ENCODE results near the gene DVL1. TPM values are rescaled to one million over a fixed set of nuclear protein-coding genes. Genes with fewer than 3 reads are reported as not detected.

The DVL1 gene
- total RNA-seq, 1 donor from 2014 or later: 55.0 TPM

DNA sequence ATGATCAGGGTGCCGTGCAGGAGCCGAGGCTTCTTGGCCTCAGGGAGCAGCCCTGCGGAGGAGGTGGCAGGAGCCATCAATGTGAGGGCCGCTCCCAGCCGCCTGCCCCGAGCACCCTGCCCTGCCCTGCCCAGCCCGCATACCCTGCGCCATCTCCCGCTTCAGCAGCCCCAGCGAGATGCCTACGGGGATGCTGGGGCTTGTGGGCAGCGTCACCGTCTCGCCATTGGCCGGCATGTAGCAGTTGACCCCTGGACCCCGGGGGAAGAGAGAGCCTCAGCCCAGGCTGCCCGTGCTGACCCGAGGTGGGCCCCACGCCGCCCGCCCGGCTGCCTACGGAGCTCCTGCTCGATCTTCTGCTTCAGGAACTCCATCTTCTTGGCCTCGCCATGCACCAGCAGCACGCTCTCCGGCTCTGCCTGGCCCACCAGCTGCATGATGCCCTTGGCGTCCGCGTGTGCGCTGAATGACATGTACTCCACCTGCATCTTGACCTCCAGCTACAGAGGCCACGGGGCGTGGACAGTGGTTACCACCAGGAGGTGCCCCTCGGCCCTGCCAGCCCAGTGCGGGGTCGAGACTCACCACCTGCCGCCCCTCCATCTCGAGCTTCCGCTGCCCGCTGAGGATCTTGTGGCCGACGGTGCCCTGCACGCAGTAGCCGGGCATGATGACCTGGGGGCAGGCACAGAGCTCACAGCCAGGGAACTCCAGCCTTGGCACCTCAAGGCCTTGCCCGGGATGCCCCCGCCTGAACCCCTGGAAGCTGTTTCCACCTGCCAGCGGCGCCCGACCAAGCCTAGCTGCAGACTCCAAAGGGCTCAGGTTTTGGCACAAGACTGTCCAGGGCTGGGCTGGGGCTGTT lies 36.5 kb downstream of the DVL1 start:
- H3K9ac ChIP-seq (ENCODE audit: low read length): no peak overlapping the region
- DNase-seq (ENCODE audit: low read depth) (no peak), FAIRE-seq (no peak)
- H3K79me2 ChIP-seq (ENCODE audit: insufficient read depth, low read length): peaks cover 57% of the 10 kb centered on the region
- Mint-ChIP-seq H3K9me3 (ENCODE audit: unreplicated experiment) (no peaks in the 10 kb centered on the region), H3K4me1 (ENCODE audit: low read depth, unreplicated experiment) (peaks cover 6% of the 10 kb centered on the region), H3K36me3 (ENCODE audit: low read depth, unreplicated experiment) (peaks cover 9% of the 10 kb centered on the region), H3K27ac (ENCODE audit: unreplicated experiment) (no peak overlapping the region), H3K27me3 (ENCODE audit: low read depth, unreplicated experiment) (no peaks in the 10 kb centered on the region), H3K4me3 (ENCODE audit: unreplicated experiment) (no peak overlapping the region)
- peaks cover 11% of the 10 kb centered on the region for H3K4me1 ChIP-seq (ENCODE audit: insufficient read depth, low read length)
- peaks cover 14% of the 10 kb centered on the region for H3K36me3 ChIP-seq (ENCODE audit: insufficient read depth, low read length)
- no peaks in the 10 kb centered on the region for H3K9me3 ChIP-seq (ENCODE audit: insufficient read depth, low read depth, low read length)
- H3K4me3 ChIP-seq (ENCODE audit: insufficient read depth, low read depth, low read length): no peak overlapping the region
- H3K27me3 ChIP-seq (ENCODE audit: insufficient read depth, low read length): no peaks in the 10 kb centered on the region
- TF ChIP-seq, protein P1, sequence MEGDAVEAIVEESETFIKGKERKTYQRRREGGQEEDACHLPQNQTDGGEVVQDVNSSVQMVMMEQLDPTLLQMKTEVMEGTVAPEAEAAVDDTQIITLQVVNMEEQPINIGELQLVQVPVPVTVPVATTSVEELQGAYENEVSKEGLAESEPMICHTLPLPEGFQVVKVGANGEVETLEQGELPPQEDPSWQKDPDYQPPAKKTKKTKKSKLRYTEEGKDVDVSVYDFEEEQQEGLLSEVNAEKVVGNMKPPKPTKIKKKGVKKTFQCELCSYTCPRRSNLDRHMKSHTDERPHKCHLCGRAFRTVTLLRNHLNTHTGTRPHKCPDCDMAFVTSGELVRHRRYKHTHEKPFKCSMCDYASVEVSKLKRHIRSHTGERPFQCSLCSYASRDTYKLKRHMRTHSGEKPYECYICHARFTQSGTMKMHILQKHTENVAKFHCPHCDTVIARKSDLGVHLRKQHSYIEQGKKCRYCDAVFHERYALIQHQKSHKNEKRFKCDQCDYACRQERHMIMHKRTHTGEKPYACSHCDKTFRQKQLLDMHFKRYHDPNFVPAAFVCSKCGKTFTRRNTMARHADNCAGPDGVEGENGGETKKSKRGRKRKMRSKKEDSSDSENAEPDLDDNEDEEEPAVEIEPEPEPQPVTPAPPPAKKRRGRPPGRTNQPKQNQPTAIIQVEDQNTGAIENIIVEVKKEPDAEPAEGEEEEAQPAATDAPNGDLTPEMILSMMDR (IDR thresholded peaks at IDR 0.05; ENCODE audit: insufficient read depth, low read depth, low read length): no peak
- TF ChIP-seq EZH2 (IDR thresholded peaks at IDR 0.05; ENCODE audit: insufficient read depth, low read length): no peak
- H3K27ac ChIP-seq (ENCODE audit: low read depth, low read length): no peak overlapping the region
- no peak overlapping the region for H2AFZ ChIP-seq (ENCODE audit: low read depth, low read length)
- H3K4me2 ChIP-seq (ENCODE audit: low read length): no peak overlapping the region
- H4K20me1 ChIP-seq (ENCODE audit: insufficient read depth, low read length): peaks cover 66% of the 10 kb centered on the region

DNA sequence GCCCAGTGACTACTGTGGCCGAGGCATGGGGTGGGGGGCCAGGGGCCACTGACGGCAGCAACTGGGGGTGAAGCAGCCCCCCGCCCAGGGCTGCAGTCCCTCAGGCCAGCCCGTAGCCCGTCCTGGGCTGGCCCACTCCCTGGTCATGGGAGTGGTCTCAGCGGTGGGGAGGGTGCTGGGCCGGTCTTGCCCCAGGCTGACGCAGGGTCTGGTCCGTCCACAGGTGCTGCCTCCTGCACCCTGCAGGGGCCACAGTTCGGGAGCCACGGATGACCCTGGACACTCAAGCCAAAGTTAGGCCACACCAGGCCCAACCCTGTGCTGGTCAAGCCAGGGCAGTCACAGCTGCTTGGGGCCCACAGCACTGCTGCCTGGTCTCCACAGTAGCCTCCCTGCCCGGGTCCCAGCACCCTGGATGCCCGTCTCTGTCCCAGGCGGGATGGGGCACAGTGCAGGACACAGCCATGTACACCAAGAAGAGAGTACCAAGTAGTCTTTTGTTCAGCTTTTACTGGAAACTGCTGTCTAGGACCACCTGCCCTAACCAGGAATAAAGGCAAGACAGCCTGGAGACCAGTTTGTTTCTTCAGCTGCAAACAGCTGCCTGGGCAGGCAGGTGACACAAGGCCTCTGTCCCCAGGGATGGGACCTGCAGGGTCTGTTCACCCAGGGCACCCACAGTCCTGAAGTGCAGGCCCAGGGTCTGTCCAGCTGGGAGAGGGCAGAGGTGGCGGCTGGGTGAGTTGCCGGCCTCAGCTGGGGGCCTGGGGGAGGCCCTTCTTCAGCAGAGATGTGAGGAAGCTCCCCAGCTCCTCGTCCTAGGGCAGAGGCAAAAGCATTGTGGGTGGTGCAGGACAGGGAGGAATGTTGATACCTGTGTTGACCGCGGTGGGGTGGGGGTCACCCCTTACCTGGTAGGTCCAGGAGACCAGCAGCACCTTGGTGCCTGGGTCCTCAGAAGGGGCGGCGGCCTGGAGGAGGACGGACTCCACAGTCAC lies 37.8 kb downstream of the DVL1 start:
- no peak overlapping the region for H3K9ac ChIP-seq (ENCODE audit: low read length)
- H3K4me3 ChIP-seq (ENCODE audit: insufficient read depth, low read depth, low read length): no peak overlapping the region
- TF ChIP-seq, protein P1 (IDR thresholded peaks at IDR 0.05; ENCODE audit: insufficient read depth, low read depth, low read length): no peak
- TF ChIP-seq EZH2 (IDR thresholded peaks at IDR 0.05; ENCODE audit: insufficient read depth, low read length): no peak
- Mint-ChIP-seq H3K4me3 (ENCODE audit: unreplicated experiment) (no peak overlapping the region), H3K9me3 (ENCODE audit: unreplicated experiment) (no peaks in the 10 kb centered on the region), H3K36me3 (ENCODE audit: low read depth, unreplicated experiment) (peaks cover 6% of the 10 kb centered on the region), H3K27me3 (ENCODE audit: low read depth, unreplicated experiment) (no peaks in the 10 kb centered on the region), H3K27ac (ENCODE audit: unreplicated experiment) (peak overlapping the region; percentile 53), H3K4me1 (ENCODE audit: low read depth, unreplicated experiment) (peaks cover 6% of the 10 kb centered on the region)
- H3K36me3 ChIP-seq (ENCODE audit: insufficient read depth, low read length): peaks cover 12% of the 10 kb centered on the region
- peaks cover 60% of the 10 kb centered on the region for H3K79me2 ChIP-seq (ENCODE audit: insufficient read depth, low read length)
- no peak overlapping the region for H2AFZ ChIP-seq (ENCODE audit: low read depth, low read length)
- no peak for DNase-seq (ENCODE audit: low read depth)
- H3K27ac ChIP-seq (ENCODE audit: low read depth, low read length): no peak overlapping the region
- peaks cover 69% of the 10 kb centered on the region for H4K20me1 ChIP-seq (ENCODE audit: insufficient read depth, low read length)
- no peak overlapping the region for H3K4me2 ChIP-seq (ENCODE audit: low read length)
- FAIRE-seq: no peak
- peaks cover 19% of the 10 kb centered on the region for H3K4me1 ChIP-seq (ENCODE audit: insufficient read depth, low read length)
- no peaks in the 10 kb centered on the region for H3K27me3 ChIP-seq (ENCODE audit: insufficient read depth, low read length)
- H3K9me3 ChIP-seq (ENCODE audit: insufficient read depth, low read depth, low read length): no peaks in the 10 kb centered on the region
